Measurements from ENCODE around the gene PITPNC1. TPM values are rescaled to one million over a fixed set of nuclear protein-coding genes. Genes with fewer than 3 reads are reported as not detected.
"Not testable (repeated sequence)": the region's sequence is repeated elsewhere in the genome, so short reads cannot be mapped to it uniquely, and the experiment has no call there.

The PITPNC1 gene
- total RNA-seq, 1 donor from 2014 or later: 70.9 TPM

DNA sequence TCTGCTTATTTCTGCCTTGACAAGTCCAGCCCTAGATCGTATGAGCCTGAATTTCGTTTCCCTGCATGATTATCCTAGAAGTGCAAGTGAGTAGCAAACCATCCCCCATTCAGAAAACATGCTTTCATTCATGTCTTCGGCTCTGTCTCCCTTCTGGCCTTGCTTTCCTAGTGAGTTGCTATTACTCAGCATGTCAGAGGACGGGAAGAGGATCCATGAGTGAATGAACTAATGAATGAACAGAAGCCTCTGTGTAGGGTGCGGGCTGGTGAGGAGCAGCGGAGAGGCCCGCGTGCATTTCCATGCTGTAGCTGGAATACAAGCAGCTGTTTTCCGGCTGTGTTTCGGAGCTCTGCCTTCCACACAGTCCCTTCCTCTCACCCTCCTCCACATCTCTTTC is 184.9 kb downstream of the PITPNC1 start:
- peak in 1 of 2 donors; percentile 18 for DNase-seq (ENCODE audit: low spot score in 2 of 2)
- FAIRE-seq: no peak

DNA sequence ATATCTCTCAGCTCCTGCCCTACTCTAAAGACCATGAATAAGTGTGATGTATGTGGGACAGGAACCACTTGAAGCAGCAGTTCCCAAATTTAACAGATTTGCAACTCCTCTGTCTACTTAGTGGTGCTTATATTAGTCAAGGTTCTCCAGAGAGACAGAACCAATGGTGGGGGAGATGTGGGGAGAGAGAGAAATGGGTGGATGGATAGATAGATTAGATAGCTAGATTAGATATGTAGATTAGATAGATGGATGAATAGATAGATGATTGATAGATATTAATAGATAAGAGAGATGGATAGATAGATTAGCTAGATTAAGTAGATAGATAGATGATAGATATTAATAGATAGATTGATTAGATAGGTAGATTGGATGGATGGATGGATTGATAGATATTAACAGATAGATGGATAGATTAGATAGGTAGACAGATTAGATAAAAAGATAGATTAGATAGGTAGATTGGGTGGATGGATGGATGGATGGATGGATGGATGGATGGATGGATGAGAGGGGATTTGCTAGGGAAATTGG is 186.7 kb downstream of the PITPNC1 start:
- DNase-seq (ENCODE audit: low spot score in 2 of 2): no peak
- FAIRE-seq: no peak

DNA sequence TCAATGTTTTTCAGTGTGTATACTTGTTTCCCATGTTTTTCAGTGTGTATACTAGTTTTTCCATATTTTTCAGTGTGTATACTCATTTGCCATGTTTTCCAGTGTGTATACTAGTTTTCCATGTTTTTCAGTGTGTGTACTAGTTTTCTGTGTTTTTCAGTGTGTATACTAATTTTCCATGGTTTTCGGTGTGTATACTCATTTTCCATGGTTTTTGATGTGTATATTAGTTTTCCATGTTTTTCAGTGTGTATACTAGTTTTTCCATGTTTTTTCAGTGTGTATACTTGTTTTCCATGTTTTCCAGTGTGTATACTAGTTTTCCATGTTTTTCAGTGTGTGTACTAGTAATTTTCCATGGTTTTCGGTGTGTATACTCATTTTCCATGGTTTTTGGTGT is 188.0 kb downstream of the PITPNC1 start:
- DNase-seq (ENCODE audit: low spot score in 2 of 2) (no peak), FAIRE-seq (no peak)

DNA sequence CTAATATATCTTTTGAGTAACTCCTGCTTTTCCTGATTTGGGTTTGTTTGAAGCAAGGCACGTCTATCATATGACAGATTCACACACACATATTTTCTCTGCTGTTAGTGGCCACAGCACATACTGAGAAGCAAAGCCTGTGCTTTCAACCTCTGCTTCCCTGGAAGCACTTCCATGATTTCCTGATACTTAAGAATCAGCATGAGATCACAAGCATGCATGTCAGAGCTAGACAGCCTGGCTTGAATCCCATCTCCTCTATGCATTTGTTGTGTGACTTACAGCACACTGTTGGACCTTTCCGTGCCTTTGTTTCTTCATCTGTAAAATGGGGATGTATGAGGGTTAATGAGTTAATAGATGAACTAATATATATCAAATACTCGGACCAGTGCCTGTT is 189.6 kb downstream of the PITPNC1 start:
- DNase-seq (ENCODE audit: low spot score in 2 of 2) (no peak), FAIRE-seq (no peak)

DNA sequence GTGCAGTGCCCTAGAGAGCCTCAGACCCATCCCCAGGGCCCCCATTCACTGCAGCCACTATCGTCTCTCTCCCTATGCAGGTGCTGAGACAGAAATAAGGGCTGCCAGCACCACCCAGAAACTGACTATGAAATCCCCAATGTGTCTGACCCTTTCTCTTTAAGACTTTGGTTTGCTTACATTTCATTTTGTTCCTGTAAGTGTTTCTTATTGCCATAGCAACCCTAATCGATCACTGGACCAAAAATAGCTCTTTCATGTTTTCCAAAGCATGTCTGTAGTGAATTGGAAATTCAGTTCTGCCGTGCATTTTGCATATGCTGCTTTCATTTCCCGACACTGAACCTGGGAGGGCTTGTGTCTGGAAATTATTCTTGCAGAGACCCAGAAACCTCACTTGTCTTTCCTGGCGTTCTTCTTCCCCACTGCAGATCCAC is 192.0 kb downstream of the PITPNC1 start:
- FAIRE-seq: no peak
- no peak for DNase-seq (ENCODE audit: low spot score in 2 of 2)

DNA sequence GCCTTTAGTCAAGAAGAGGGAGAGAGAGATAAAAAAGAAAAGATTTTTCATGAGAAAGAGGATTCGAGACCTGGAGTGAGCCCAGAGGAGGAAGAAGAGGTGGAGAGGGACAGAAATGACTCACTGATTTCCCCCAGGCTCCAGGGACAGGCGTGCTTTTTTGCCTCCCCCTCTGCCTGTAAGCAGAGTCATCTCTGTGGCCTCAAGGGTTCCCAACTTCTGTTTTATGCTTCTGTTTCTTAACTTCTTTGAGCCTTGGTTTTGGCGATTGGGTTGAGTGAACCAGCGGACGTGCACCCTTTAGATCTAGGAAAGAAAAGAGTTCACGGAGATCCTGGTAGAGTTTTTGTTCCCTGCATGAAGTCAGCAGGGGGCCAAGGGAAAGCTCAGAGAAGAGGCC is 192.8 kb downstream of the PITPNC1 start:
- FAIRE-seq: no peak
- DNase-seq (ENCODE audit: low spot score in 2 of 2): no peak

DNA sequence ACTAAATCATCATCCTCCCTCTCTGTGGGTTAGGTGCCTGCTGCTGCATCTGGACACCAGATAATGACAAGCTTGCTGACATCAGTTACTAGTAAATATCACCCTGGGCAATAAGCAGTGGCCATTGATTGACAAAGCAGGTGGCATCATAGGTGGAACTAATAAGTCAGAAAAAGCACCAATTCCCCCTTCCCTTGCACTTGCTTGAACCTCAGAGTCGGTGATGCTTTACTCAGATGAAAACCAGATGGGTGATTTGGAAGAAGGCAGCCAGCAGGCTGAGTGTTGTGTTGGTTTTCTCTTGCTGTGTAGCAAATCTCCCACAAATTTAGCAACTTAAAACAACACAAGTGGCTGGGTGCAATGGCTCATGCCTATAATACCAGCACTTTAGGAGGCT is 193.7 kb downstream of the PITPNC1 start:
- DNase-seq (ENCODE audit: low spot score in 2 of 2): no peak
- FAIRE-seq: no peak

DNA sequence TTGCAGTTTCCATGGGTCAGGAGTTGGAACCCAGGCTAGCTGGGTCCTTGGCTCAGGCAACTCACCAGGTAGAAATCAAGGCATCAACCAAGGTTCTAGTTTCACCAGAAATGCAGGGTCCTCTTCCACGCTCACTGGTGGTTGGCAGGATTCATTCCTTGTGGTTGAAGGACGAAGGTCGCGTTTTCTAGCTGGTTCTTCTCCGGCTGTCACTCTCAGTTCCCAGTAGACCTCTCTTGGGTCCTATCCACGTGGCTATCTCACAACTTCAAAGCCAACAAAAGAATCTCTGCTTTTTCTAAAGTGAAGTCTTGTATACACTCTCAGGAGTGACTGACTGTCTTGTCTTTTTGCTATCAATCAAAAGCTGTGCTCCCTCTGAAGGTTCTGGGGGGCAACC is 194.4 kb downstream of the PITPNC1 start:
- no peak for DNase-seq (ENCODE audit: low spot score in 2 of 2)
- no peak for FAIRE-seq

DNA sequence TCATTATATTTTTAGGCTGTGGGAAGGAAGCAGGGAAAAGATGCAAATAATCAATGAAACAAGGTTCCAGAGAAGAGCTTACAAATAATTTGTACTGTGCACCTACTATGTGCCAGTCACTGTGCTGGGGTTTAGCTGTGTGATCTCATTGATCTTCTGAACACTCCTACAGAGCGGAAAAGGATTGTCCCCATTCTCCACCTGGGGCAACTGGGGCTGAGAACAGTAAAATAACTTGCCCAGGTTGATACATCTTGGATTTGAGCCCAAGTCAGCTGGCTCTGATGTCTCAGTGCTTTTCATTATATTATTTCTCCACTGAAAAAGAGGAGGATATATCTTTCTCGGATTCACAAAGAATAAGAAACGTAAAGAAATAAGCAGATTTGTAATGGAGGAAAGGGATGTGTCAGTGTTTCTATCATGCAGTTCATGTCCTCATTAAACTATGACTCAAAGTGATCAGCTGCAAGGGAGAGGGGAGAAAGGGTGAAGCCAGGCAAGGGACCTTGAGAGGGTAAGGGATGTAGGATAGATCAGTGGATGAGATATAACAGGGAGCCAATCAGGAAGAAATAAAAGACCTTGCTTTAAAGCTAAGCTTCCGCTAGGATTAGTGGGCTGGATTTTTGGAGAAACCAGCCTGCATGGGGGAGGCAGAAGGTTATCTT is 197.0 kb downstream of the PITPNC1 start:
- no peak for DNase-seq (ENCODE audit: low spot score in 2 of 2)
- FAIRE-seq: no peak

DNA sequence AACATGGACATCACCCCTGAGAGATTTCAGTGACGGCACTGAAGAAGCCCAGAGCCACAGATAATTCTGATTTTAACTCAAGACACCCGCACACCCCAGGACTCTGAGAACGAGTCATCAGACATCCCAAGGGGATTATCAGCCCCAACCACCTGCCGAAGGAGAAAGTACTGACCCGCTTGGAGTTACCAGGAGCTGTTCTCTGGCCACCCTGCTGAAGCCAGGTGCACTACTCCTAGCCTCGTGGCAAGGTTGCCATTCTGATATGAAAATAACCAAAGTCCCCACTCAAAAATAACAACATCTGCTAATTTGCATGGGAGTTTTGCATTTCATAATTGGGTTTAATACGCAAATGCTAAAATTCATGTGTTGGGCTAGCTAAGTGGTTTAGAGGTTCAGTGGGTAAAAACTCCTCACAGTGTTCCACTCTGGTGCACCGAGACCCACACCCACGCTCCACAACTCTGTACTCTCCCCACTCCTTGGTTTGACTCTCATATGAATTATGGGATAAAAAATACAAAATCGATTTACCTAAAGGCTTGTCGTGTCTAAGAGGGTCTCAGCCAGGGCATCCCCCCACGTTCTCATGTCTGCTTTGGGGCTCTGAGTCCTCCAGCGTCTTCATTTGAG is 197.7 kb downstream of the PITPNC1 start:
- FAIRE-seq: no peak
- no peak for DNase-seq (ENCODE audit: low spot score in 2 of 2)

DNA sequence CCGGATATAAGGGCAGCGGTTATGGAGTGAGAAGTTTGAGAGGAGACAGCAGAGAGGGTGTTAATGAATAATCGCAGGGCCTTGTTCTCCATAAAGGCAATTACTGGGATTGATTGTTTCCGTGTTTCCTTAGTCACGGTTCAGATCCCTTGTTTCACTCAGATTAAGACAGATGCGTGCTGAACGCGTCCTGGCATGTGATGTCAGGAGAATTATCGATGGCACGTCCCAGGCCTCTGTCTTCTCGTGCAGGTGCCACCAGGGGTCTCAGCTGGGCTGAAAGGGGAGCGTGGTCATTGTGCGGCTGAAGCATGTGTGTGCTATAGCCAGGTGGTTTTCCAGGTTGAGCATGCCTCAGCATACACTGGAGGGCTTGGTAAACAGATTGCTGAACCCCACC is 198.2 kb downstream of the PITPNC1 start:
- DNase-seq (ENCODE audit: low spot score in 2 of 2): no peak
- no peak for FAIRE-seq

DNA sequence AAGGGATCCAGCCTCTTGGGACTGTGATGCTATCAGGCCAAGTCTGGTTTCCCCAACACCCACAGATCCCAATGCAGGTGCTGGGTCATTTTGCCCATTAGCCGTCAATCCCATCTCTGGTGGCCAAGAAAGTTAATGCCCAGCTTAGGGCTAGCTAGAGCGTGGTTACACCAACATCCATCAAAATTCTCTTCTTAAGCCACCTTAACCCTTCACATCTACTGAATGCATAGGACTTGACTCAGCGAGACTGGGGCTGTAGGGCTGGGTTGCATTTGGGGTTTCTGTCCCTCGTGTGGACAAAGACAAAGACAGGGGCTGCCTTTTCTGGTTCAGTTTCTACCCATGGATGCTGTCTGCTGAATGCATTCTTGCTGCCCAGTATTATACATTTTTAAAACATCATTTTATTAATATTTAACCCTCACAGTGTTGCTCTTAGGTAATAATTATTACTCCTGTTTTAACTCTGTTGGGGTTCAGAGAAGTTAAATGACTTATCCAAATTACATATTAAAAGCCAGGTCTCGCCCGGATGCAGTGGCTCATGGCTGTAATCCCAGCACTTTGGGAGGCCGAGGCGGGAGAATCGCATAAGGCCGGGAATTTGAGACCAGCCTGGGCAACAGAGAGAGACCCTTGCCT is 199.5 kb downstream of the PITPNC1 start:
- DNase-seq (ENCODE audit: low spot score in 2 of 2) (no peak), FAIRE-seq (no peak)

DNA sequence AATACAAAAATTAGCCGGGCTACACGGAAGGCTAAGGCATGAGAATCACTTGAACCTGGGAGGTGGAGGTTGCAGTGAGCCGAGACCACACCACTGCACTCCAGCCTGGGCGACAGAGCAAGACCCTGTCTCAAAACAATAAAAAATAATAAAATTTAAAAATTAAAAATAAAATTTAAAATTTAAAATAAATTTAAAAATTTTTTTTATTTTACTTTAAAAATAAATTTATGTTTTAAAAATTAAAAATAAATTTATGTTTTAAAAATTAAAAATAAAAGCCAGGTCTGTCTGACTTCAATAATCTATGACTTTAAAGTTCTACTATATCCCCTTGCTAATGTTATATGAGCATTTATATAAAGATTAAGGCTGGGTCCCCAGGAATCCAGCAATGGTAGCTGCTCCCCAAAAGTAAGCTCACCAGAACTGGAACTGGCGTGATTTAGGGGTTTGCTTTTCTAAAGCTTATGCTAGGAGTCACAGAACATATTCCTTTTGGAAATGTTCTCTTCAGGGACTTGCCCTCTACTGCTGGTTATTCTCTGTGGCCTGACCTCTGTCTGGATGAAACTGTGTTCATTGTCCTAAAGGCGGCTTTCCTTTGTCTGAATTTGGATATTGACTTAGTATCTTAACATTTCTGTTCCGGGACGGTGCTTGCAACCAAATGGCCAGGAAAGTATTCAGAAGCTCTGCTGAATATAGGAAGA is 200.5 kb downstream of the PITPNC1 start:
- peak; percentile 83 for FAIRE-seq

DNA sequence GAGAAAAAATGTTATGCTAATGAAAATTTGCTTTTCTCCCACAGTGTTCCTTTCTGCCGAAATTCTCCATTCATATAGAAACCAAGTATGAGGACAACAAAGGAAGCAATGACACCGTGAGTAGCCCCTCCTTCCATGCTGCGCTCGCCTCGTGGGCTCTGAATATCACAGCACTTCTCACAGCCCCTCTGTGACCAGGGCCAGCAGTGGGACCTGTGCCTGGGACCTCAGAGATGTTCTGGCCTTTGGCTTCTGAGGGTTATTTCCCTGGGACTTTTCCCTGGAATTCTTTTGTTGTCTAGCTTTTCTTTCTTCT is 201.0 kb downstream of the PITPNC1 start:
- FAIRE-seq (no peak), DNase-seq (ENCODE audit: low spot score in 2 of 2) (no peak)

More for the DNA sequence above, 200.5 kb downstream of the PITPNC1 start:
- no peak for DNase-seq (ENCODE audit: low spot score in 2 of 2)

DNA sequence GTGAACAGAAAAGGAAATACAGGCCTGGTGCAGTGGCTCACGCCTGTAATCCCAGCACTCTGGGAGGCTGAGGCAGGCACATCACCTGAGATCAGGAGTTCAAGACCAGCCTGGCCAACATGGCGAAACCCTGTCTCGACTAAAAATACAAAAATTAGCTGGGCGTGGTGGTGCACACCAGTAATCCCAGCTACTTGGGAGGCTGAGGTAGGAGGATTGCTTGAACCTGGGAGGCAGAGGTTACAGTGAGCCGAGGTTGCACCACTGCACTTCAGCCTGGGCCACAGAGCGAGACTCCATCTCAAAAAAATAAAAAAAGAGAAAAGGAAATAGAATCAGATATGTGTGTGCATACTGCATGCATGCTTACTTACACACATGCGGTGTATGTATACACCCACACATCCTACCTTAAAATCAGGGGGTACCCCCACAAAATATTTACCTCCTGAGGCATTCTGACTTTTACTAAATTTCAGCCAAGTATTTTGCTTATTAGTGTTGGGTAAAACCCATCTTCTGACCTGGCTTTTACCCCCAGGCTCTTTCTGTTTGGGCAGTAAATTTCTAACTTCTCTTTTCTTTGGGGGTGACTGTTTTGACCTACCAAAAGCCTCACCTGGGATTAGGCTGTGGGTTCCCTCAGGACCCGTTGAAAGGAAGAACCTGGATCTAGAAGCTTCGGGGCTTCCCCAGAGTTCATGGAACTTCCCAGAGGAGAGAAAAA is 201.8 kb downstream of the PITPNC1 start:
- not testable (repeated sequence) for DNase-seq (ENCODE audit: low spot score in 2 of 2); FAIRE-seq

DNA sequence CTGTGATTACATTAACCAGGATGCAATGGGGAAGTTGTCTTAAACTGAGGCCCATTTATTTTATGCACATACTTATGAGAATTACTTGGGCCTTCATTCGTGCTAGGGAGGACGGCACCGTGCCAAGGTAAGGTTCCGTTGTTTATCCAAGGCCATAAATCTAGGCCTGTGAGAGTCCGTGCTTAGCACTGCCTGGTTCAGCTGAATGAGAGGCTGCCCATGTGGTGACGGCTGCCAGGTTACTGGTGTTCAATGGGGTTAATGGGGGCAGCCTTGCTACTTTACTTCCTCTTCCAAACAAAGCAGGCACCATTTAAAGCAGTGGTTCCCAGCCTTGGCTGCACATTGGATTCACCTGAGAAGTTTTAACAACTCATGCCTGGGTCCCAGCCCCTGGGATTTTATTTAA is 205.6 kb downstream of the PITPNC1 start:
- no peak for DNase-seq (ENCODE audit: low spot score in 2 of 2)
- FAIRE-seq: no peak

DNA sequence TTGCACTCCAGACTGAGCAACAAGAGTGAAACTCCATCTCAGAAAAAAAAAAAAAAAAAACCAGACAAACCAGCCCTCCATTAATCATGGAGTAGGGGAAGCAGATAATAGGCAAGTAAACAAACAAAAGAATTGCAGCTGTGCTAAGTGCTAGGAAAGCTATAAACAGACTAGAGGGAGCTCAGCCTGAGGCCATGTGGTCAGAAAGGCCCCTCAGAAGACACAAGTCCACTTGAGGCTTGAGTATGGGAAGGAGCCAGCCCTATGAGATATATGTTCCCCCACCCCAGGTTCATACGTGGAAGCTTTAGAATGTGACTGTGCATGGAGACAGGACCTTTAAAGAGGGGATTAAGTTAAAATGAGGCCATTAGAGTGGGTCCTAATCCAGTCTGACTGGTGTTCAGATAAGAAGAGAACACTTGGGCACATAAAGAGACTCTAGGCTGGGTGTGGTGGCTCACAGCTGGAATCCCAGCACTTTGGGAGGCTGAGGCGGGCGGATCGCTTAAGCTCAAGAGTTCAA is 208.1 kb downstream of the PITPNC1 start:
- FAIRE-seq (no peak), DNase-seq (ENCODE audit: low spot score in 2 of 2) (no peak)

DNA sequence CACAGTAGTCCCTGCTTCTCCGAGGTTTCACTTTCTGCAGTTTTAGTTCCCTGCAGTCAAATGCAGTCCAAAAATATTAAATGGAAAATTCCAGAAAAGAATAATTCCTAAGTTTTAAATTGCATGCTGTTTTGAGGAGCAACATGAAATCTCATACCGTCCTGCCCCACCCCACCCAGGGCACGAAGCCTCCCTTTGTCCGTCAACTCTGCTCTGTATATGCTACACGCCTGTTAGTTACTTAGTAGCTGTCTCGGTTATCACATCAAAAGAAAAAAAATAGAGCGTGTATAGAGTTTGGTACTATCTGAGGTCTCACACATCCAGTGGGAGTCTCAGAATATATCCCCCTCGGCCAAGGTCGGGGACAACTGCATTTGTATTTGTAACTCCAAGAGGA is 211.2 kb downstream of the PITPNC1 start:
- no peak for FAIRE-seq
- no peak for DNase-seq (ENCODE audit: low spot score in 2 of 2)

DNA sequence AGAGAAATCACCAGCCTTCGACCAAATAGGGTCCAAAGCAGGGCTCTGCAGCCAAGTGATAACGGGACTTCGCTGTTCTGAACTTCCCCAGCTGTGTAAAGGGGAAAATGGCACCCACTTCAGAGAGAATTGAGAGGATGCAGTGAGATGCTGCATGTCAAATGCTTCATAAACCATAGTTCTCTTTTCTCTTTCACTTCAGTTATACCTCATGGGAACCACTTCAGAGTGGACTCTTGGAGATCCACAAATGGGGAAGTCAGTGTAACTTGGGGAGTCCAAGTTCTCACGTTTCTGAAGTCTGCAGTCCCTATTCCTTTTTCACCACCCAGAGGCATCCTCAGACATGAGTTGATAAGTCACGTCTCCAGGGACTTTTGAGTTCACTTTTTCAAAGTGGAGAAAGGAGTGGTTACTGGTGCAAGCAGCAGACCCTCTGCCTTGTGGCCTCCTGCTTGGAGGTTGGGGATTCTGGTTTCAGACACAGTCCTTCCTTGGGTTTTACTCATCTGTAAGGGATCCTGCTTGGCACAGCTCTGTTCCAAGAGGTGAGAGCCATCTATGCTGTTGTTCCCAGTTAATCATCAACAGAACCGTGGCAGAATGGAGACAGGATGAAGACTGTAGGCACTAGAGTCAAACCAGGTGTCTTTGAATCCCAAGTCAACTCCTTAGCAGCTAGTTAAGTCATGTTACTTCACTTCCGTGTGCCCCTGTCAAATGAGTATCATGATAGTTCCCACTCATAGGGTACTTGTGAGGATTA is 217.2 kb downstream of the PITPNC1 start:
- FAIRE-seq: no peak

More for the DNA sequence above, 217.2 kb downstream of the PITPNC1 start:
- no peak for DNase-seq (ENCODE audit: low spot score in 2 of 2)
